AG04449 (cell line): Measurements from ENCODE around the gene FHIT.
"Not testable (repeated sequence)": the region's sequence is repeated elsewhere in the genome, so short reads cannot be mapped to it uniquely, and the experiment has no call there.

Experiments used
- CTCF ChIA-PET: fragments of 350-600 bp; formaldehyde crosslinking; extraction: SDS; loops from one replicate; lab custom pipeline; 2021; ENCODE audit warnings: antibody characterized with exemption; lab: Yijun Ruan, JAX
- POLR2A ChIA-PET: fragments of 400-600, 350-600 bp; formaldehyde crosslinking; extraction: SDS; loops from one replicate; lab custom pipeline; 2020; ENCODE audit warnings: antibody characterized with exemption, inconsistent platforms; lab: Yijun Ruan, JAX
- DNase-seq: peaks from one replicate; pipeline ENCODE4 v3.0.0-alpha.2; 2010; ENCODE audit warnings: low read depth, low spot score
- H3K4me3 ChIP-seq: 2 replicates; pipeline ENCODE4 v1.5.1; 2011; ENCODE audit warnings: low read depth, mild to moderate bottlenecking, control low read depth, low read length
- TF ChIP-seq, protein P1 (sequence below): IDR thresholded peaks from one replicate; pipeline ENCODE4 v1.5.1; 2011; ENCODE audit warnings: mild to moderate bottlenecking, moderate library complexity, low read length, control low read depth, inconsistent platforms; ENCODE audit not compliant: insufficient read depth; ENCODE audit errors: missing control alignments

The FHIT gene

DNA sequence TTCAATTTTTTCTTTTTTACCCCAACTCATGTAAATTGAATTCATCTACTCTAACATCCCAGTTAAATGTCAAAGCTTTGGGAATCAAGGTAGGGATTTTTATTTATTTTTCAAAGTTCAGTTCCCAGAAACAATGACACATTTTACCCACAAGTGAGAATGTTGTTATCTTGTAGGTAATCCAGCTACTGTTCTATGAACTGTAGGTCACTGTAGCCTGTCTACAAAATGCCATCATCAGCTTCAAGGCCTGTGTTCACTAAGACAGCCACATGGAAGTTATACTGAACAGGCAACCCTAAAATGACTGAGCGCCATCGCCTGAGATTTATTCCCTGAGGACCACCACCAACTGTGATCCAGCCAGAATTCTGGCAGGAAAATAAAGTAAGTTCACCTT lies 219.7 kb downstream of the FHIT start:
- TF ChIP-seq, protein P1, sequence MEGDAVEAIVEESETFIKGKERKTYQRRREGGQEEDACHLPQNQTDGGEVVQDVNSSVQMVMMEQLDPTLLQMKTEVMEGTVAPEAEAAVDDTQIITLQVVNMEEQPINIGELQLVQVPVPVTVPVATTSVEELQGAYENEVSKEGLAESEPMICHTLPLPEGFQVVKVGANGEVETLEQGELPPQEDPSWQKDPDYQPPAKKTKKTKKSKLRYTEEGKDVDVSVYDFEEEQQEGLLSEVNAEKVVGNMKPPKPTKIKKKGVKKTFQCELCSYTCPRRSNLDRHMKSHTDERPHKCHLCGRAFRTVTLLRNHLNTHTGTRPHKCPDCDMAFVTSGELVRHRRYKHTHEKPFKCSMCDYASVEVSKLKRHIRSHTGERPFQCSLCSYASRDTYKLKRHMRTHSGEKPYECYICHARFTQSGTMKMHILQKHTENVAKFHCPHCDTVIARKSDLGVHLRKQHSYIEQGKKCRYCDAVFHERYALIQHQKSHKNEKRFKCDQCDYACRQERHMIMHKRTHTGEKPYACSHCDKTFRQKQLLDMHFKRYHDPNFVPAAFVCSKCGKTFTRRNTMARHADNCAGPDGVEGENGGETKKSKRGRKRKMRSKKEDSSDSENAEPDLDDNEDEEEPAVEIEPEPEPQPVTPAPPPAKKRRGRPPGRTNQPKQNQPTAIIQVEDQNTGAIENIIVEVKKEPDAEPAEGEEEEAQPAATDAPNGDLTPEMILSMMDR: no peak
- H3K4me3 ChIP-seq: no peak overlapping the region
- POLR2A ChIA-PET: no interaction called here
- CTCF ChIA-PET: no interaction called here
- DNase-seq: no peak

GRCh38 chr3:61030469-61031035 lies 220.7 kb downstream of the FHIT start:
- no peak for DNase-seq
- CTCF ChIA-PET: no interaction called here
- TF ChIP-seq, protein P1: no peak
- no peak overlapping the region for H3K4me3 ChIP-seq
- POLR2A ChIA-PET: no interaction called here

DNA sequence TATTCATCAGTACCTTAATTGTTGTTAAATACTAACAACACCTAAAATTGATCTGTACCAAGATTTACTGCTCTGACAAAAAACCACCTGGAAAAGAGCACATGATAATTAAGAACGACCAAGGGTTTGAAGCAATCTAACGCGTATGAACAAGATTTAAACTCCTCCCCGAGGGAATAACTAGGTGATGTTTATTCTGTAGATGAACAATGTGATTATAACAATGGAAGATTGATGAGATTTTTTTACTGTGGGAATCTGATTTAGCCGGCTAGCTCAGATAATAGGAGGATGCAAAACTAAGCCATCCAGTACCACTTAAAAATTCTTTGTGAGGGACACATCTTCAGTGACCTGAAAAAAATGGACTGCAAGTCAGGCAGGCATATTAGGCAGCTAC lies 222.1 kb downstream of the FHIT start:
- POLR2A ChIA-PET: no interaction called here
- no peak for DNase-seq
- TF ChIP-seq, protein P1: no peak
- CTCF ChIA-PET: no interaction called here
- H3K4me3 ChIP-seq: no peak overlapping the region

GRCh38 chr3:61018807-61019206 lies 232.4 kb downstream of the FHIT start:
- ChIA-PET CTCF (no interaction called here), POLR2A (no interaction called here)
- no peak overlapping the region for H3K4me3 ChIP-seq
- TF ChIP-seq, protein P1: no peak
- no peak for DNase-seq

- CTCF ChIA-PET, POLR2A ChIA-PET, H3K4me3 ChIP-seq, DNase-seq: not testable (repeated sequence)
Measured at GRCh38 chr3:61017028-61017427, 234.2 kb downstream of the FHIT start.

GRCh38 chr3:61015859-61016258 lies 235.4 kb downstream of the FHIT start:
- ChIA-PET POLR2A (no interaction called here), CTCF (no interaction called here)
- DNase-seq: no peak
- H3K4me3 ChIP-seq: no peak overlapping the region
- TF ChIP-seq, protein P1: no peak

- ChIA-PET POLR2A (no interaction called here), CTCF (no interaction called here)
- no peak for DNase-seq
- H3K4me3 ChIP-seq: no peak overlapping the region
- TF ChIP-seq, protein P1: no peak
Measured at GRCh38 chr3:61015408-61015807, 235.8 kb downstream of the FHIT start.
